Loucy (cell line): Measurements from ENCODE around the gene CORO2B.

ENCODE experiments used
- CTCF ChIP-seq: fragments of 200-600 bp; sonication (generic); conservative IDR thresholded peaks from 2 replicates; pipeline ENCODE4 v1.5.1; 2014; ENCODE audit warnings: mild to moderate bottlenecking, antibody characterized with exemption, low read length
- EZH2phosphoT487 ChIP-seq: fragments of 200-600 bp; IDR thresholded peaks from 2 replicates; pipeline ENCODE4 v1.6.1; 2018; ENCODE audit warnings: antibody characterized with exemption, mild to moderate bottlenecking, moderate library complexity, borderline replicate concordance

DNA sequence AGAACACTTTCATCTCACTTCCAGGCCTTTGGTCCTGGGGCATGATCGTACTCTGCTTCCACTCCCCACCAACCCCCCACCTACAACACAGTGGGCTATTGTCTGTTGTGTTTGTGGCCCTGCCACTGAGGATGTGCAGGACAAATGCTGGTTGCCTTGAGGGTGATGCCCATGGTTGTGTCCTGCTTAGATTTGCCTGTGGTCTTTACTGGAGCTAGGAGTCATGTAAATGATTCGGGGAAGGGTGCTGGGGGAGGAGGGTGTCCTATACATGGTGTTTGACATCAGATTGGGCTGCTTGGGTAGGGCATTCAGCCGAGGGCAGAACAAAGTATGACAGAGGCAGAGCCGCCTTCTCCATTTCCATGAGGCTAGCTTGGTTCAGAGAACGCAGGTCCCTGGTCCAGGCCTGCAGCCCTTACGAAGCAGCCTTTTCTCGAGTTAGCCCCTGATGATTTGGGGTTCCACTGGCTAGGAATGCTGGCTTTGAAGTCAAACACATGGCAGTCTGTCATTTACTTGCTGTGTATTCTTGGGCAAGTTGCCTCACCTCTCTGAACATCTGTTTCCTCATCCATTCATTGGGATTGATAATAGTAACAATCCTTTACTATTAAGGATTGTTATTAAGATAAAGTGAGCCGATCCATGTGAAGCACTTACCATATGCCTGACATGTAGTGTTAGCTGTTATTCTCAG is 6.9 kb downstream of the CORO2B start:
- no peak for TF ChIP-seq CTCF
- no peak for TF ChIP-seq EZH2phosphoT487
